Stimulated activated CD4-positive, alpha-beta T cell treated with anti-CD3 and anti-CD28 coated beads, Interleukin-1b, Interleukin-23, amount 100 ng/mL, for 4 hours (primary cell): Measurements from ENCODE around the gene ATXN1.
"Not testable (repeated sequence)": the region's sequence is repeated elsewhere in the genome, so short reads cannot be mapped to it uniquely, and the experiment has no call there.

ENCODE experiments used
- DNase-seq, 2 donors: peaks; one replicate each; pipeline ENCODE4 v3.0.0-alpha.2; 2020; ENCODE audit warnings: low read depth in 2 of 2

Gene ATXN1

GRCh38 chr6:16618962-16619361 lies 142.3 kb downstream of the ATXN1 start:
- DNase-seq: no peak

- not testable (repeated sequence) for DNase-seq
Observed at GRCh38 chr6:16615215-16615614, 146.0 kb downstream of the ATXN1 start.

- not testable (repeated sequence) for DNase-seq
Observed at GRCh38 chr6:16614143-16614542, 147.1 kb downstream of the ATXN1 start.

DNA sequence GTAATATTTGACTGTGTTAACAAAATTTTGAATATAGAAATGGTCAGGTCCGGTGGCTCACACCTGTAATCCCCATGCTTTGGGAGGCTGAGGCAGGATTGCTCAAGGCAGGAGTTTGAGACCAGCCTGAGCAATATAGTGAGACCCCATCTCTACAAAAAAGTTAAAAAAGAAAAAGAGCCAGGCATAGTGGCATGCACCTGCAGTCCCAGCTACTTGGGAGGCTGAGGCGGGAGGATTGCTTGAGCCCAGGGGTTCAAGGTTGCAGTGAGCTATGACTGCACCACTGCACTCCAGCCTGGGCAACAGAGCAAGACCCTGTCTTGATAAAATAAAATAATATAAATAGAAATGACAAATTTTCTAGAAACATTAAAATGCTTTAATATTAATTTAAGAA lies 147.8 kb downstream of the ATXN1 start:
- not testable (repeated sequence) for DNase-seq

DNA sequence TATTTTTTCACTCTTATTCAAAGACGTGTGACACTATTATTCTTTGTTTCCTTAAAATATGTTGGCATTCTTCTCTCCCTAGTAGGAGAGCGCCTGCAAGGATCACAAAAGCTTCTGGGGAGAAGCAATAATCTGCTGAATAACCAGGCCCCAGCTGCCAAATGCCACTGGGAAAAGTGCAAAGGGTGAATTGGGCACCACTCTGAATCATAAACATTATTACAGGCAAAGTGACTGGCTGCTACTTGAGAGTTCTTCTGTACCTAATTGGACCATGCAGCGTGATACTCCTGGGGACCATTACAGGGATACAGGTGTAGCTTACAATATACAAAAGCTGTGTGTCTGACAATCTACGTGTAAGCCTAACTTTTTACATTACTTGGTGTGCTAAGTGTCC lies 152.8 kb downstream of the ATXN1 start:
- DNase-seq: no peak

- DNase-seq: no peak
Observed at GRCh38 chr6:16602035-16602434, 159.2 kb downstream of the ATXN1 start.

GRCh38 chr6:16600701-16601100 lies 160.6 kb downstream of the ATXN1 start:
- DNase-seq: no peak

- DNase-seq: no peak
Observed at GRCh38 chr6:16600026-16600425, 161.2 kb downstream of the ATXN1 start.

- no peak for DNase-seq
Observed at GRCh38 chr6:16596616-16597331, 164.5 kb downstream of the ATXN1 start.

DNA sequence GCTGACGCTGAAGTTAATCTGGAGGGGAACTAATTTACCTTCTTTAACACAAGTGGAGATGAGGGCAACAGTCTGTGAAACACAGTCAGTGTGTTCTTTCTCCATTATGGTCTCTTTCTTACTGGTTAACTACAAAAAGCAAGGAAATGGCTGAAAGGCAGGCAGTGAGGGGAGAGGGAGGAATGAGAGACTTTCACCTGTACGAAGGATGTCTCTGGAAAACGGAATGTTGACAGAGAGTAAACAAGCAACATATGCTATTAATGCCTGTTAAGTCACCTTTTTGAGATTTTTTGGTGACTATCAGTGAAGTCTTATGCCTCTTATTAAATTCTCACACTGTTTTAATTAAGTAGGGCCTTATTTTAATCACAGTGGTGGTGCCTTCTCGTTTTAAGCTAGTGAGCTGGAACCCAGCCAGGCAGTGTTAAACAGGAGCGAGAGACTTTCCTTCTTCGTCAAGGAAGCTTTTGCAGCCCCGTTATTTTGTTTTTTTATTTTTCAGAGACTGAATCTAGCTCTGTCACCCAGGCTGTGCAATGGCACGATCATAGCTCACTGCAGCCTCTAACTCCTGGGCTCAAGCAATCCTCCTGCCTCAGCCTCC lies 165.6 kb downstream of the ATXN1 start:
- no peak for DNase-seq

DNA sequence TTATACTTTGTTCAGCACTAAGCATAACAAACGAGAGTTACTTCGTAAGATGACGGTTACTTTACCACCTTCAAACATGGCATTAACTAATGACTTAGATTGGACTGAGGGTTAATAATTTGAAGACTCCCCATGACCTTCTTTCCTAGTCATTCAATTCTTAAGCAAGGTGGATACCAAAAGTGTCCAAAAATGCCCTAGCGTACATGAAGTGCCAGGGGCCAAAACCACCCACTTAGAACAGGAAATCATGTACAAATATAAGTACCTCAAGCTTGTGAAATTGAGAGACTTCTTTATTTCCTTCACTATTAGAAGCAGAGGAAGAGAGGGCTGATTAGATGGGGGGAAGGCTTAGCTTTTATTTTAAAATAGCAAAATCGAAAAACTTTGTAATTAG lies 166.4 kb downstream of the ATXN1 start:
- no peak for DNase-seq

GRCh38 chr6:16592223-16592911 lies 168.9 kb downstream of the ATXN1 start:
- no peak for DNase-seq

DNA sequence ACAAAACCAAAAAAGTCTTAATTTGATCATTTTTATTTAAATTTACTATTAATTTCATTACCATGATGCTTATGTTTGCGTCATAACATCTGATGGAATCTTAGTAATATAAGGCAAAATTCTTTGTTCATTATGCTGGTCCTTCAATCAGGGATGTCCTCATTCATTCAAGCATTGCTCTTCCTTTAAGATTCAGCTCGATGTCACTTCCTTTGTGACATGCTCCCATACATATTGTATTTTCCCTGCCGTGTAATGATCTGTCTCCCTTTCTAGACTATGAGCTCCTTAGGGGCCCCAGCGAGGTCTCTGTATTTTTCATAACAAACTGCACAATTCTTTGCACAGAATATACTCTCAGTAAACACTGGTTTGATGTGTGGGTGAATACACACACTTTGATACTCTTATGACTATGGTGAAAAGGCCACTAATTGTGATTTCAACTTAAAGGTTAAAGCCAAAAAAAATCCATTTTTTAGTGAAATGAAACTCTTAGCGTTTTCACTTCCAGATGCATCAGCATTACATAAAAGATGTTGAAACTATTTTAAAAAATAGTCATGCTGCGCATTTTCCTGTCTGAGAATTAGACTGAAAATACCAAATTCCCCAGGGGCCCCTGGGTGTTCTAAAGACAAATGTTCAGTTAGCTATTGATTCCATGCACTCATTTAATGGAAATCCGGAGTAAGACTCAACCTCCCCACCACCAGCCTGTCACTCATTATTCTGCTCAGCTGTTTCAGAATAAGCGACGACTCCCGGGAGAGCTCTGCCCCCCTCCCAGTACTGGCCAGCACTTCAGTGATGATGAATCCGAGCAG lies 169.7 kb downstream of the ATXN1 start:
- no peak for DNase-seq

- DNase-seq: no peak
Observed at GRCh38 chr6:16585805-16586204, 175.5 kb downstream of the ATXN1 start.

GRCh38 chr6:16583144-16583762 lies 178.0 kb downstream of the ATXN1 start:
- DNase-seq: no peak

DNA sequence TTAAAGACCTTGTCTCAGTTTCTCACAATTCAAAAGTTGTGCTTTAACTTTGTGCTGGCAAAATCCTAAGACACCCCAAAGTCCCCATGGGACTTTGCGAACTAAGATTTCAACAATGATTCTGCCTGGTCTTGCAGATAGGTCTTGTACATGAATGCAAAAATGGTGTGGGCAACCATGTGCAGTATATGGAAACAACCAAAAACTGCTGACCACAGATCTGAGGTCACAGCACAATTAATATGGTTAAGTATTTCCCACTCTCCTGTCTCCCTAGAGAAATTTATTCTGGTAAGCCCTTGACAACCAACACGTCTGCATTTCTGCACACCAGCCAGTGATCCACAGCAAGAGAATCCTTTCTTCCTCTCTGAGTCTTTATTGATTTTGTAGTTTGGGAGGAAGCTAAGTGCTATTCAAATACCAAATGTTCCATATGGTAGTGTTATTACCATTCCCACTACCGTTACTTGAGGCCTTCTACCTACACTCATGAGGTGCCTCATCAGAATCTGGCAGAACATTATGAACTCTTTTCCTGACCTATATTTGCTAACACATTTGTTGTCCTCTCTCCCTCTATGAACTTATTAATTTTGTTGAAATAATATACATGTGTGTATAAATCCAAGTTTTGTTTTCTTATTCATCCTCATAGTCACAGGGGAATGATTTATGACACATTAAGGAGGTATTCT lies 178.7 kb downstream of the ATXN1 start:
- no peak for DNase-seq

GRCh38 chr6:16578695-16579285 lies 182.5 kb downstream of the ATXN1 start:
- no peak for DNase-seq

DNA sequence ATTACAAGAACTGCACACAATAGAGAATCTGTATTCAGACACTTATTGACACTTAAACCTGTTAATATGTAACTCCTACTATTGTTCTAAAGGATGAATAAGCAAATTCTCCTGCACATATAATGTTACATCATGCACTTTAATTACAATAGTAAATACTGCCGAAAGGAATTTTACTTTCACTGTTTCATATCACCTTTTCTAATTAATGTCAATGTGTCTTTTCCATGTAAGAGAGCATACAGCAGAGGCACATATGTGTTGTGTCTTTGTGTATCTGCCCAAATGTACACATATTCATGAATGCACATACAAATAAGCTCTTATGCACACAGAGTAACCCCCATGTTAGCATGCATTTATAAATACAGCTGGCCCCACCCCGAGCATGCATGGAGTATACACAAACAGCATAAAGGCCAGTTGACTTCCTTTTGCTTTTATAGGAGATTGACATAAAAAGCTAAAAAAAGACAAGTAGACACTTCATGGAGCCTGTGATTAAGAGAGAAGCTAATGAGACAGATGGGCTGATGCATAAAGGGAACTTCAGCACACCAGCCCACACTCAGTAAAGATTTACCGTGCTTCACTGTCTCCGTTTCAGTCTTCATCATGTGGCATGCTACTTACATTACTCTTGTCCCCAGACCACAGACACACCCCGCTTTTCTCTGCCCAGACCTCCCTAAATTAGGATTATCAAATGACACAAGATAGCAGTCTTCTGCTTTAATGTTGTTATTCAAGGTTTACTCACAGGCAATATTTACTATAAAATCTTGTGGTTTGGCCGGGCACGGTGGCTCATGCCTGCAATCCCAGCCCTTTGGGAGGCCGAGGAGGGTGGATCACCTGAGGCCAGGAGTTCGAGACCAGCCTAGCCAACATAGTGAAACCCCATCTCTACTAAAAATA lies 184.6 kb downstream of the ATXN1 start:
- no peak for DNase-seq

- no peak for DNase-seq
Observed at GRCh38 chr6:16575655-16576054, 185.6 kb downstream of the ATXN1 start.

- DNase-seq: no peak
Observed at GRCh38 chr6:16572943-16573342, 188.3 kb downstream of the ATXN1 start.
